ENCODE results near the gene EVC2.

- TF ChIP-seq EZH2 (IDR thresholded peaks at IDR 0.05; ENCODE audit: insufficient read depth, poor library complexity, severe bottlenecking) (no peak), EZH2phosphoT487 (IDR thresholded peaks at IDR 0.05; ENCODE audit: insufficient read depth, low read depth) (no peak)
These were observed 3.3 kb upstream of the EVC2 start for GRCh38 chr4:5711479-5712184.

Data from GM23248 (cell line).